SK-MEL-5 (cell line): ENCODE measurements around the gene ZNF423. TPM values are rescaled to one million over a fixed set of nuclear protein-coding genes. Genes with fewer than 3 reads are reported as not detected.

Experiments used
- DNase-seq: peaks from one replicate; pipeline ENCODE4 v3.0.0-alpha.2; 2016; ENCODE audit warnings: low read depth, low spot score
- in situ Hi-C: cut with HindIII; loops from 2 replicates; pipeline ENCODE4 v1.10.0; 2016; ENCODE audit warnings: low sequenced_read_pairs, high pct_unique_total_duplicates, low pct_unique_long_range_greater_than_20kb
- total RNA-seq: library from RNA; depleted of rRNA; stranded (reverse); fragments of >200 nt; shearing (Covaris generic); gene quantifications from 2 replicates; pipeline ENCODE4 v1.2.3, GENCODE V29; 2014

The ZNF423 gene
- total RNA-seq, 1 experiment from 2014 or later: not detected

DNA sequence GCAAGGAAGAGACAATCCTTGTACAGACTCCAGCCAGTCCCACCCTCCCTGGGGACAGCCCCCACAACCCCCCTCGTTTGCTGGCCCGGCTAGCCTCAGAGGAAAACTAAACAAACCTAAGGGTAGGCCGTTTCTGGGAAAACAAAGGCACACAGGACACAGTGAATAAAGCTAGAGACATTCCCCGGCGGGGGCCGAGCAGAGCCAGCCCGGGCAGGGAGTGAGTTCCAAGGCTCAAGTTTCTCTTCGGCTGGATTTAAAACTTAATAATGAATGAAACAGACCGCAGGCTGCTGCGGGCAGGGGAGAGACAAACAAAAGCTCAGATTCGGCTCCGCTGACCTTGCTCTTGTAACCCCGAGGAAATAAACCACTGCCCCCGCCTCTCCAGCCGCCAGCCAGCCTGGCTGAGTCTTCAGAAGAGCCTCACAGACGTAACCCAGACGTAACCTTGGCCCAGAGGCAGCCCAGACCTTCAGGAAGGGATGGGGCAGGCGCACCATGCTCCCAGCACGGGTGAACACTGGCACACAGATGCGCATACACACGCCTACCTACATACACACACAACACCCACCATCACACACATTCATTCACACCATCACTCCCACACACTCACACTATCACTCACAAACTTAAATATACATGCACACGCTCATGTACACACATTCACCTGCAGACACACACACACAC lies 216.0 kb downstream of the ZNF423 start:
- in situ Hi-C loops: no loop called here
- DNase-seq: no peak

DNA sequence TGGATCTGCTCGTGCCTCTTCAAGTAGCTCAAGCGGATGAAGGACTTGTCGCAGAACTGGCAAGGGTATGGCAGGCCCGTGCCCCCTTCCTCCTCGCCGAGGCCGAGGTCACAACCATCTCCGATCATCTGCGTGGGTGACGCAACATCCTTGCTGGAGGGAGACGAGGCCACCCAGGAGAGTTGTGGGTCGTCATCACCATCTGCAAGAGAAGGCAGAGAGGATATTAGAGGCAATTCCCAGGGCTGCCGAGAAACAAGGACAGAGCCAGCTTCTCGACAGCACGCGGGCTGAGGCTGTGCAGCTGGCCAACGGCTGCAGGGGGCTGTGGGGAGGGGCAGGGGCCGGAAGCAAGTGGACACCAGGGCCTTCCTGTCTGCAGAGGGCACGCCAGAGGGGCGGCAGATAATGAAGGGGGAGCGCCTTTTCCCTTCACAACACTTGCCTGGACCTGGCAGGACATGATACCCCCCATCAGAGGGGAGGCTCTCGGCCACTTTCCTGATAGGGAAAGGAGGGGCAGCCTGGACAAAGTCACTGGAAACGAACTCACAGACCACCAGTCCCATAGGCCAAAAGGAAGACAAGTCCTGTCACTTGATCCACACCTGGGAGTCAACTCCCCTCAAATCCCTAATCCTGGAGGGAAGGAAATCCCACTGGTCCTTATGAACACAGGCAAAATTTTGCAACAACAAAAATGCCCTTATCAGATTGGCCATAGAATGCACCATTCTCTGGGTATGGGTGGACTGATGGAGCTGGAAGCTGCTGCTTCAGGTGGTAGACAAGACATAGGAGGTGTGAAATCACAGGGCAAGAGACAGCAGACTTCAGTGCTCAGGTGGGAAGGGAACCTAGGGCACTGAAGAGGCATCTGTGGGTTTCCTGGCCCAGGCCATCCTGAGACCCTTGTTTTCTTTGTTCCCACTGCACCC lies 217.0 kb downstream of the ZNF423 start:
- no peak for DNase-seq

DNA sequence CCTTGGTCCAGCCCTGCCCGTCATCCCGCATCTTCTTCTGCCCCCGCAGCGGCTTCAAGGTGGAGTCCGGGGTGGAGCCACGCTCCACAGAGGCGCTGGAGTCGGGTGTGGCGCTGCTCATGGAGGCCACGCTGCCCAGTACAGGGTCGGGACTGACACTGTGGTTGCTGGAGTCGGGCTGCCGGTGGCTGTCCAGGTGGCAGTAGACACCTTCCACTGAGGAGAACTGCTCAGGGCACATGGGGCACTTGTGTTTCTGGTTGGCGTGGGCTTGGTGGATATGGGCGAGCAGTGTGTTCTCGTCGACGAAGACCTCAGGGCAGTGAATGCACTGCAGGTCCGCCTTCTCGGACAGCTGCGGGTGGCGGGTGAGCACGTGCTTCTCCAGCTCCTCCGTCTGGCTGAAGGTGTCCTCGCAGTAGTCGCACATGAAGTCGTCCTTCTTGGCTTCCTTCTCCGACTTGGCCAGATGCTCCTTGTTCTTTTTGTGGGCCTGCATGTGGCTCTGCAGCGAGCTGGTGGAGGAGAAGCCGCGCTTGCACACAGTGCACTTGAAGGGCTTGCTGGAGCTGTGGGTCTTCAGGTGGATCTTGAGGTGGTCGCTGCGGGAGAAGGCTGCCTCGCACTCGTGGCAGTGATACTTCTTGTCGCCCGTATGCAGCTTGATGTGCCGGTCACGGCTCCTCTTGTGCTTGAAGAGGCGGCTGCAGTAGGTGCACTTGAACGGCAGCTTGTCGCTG lies 217.8 kb downstream of the ZNF423 start:
- no peak for DNase-seq
- in situ Hi-C loops: no loop called here

More for the DNA sequence above, 217.0 kb downstream of the ZNF423 start:
- in situ Hi-C loops: no loop called here

- in situ Hi-C loops: no loop called here
- DNase-seq: no peak
Measured at GRCh38 chr16:49637511-49637910, 218.4 kb downstream of the ZNF423 start.

- in situ Hi-C loops: no loop called here
- no peak for DNase-seq
Measured at GRCh38 chr16:49636608-49637007, 219.3 kb downstream of the ZNF423 start.

GRCh38 chr16:49635591-49636581 lies 220.0 kb downstream of the ZNF423 start:
- DNase-seq: no peak
- in situ Hi-C loops: no loop called here

DNA sequence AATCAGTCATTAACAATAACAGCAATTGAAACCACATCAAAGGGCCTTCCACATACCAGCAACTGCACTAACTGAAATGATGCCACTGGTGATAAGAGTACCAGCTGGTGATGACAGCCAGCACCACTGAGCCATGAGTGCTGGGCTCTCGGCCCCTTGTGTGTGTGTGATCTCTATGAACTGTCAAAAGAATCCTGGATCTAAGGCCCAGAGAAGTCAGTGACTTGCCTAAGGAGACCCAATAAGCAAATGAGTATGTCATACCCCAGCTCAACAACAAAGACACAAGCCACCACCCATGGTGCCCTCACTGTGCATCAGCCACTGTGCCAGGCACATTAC lies 220.9 kb downstream of the ZNF423 start:
- in situ Hi-C loops: no loop called here
- no peak for DNase-seq

DNA sequence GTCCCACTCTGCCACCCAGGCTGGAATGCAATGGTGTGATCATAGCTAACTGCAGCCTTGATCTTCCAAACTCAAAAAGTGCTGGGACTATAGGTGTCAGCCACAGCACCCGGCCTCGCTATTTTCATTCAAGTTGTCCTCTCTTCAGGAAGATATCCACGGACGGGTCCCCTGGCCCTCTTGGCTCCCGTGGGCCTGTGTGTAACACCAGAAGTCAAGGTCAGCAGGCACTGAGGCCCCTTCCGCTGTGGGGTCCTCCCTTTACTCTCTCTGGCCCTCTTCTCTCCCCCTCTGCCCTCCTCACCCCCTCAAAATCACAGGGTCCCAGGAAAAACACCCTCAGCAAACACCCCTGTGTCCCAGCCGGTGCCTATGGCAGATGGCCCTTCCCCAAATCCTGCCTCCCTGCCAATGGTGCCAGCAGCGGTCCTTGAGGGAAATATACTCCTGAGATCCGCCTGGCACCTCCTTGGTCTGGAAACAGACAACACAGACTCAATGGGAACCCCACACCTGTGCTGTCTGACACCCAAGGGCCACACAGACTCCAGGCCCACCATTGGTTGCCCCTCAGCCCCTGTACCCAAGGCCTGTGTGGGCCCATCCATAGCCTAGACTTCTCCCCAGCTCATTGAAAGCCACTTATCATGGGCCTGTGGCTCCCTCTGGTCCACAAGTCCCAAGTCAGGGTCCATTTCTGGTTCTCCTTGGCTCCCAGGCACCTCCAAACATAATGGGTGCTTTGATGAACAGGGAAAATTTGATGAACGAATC lies 221.5 kb downstream of the ZNF423 start:
- DNase-seq: no peak
- in situ Hi-C loops: no loop called here

DNA sequence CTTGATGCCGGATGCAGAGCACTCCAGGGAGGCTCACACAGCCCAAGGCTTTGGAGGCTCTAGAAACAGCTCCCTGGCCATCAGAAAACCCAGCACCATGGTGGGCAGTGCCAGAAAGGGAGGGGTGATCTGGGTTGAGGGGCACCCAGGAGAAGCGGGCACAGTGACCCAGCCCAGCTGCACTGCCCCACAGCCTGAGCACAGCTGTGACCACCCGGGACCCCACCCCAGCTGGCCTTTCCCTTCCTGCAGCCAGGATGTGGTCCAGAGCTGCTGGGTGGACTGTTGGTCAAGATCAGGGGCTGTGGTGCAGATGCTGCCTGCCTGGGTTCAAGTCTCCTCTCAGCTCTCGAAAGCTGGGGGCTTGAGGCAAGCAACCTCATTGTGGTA lies 223.1 kb downstream of the ZNF423 start:
- no peak for DNase-seq
- in situ Hi-C loops: no loop called here

- in situ Hi-C loops: no loop called here
- DNase-seq: no peak
Measured at GRCh38 chr16:49632086-49632794, 223.7 kb downstream of the ZNF423 start.

DNA sequence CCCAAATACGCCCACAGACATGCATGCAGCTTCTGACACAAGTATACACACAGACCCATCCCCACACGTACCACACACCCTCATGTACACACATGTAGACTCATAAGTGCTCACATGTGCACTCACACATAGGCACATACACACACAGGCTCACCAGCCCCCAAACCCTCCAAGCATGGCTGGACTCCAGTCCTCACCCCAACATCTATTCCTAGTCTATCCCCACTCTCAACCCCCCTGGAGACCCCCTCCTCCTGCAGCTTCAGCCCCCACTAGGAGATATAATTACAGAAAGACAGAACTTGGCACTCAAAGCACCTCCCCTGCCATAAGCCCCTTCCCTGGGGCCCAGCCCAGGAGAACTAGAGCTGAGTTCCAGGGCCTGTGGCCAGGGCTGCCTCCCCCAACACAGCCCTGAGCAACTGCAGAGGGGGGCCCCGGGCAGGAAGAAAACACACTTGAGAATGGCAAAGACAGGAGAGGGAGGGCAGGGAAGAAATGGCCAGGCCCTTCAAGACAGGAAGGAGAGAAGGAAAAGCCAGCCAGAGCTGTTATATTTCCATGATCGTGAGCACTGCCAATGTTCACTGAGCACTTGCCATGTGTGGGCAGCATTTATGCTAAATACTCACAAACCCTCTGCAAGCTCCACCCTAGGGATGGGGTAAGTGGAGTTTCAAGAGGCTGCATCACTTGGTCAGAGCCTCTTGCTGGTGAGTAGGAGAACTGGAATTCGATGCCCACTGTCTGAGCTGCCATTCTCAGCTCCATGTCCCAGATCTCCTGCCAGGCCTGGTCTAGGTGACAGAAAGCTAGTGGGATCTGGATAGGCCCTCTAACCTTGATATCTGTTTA lies 224.5 kb downstream of the ZNF423 start:
- DNase-seq: no peak
- in situ Hi-C loops: no loop called here

- no peak for DNase-seq
- in situ Hi-C loops: no loop called here
Measured at GRCh38 chr16:49630783-49631182, 225.1 kb downstream of the ZNF423 start.

DNA sequence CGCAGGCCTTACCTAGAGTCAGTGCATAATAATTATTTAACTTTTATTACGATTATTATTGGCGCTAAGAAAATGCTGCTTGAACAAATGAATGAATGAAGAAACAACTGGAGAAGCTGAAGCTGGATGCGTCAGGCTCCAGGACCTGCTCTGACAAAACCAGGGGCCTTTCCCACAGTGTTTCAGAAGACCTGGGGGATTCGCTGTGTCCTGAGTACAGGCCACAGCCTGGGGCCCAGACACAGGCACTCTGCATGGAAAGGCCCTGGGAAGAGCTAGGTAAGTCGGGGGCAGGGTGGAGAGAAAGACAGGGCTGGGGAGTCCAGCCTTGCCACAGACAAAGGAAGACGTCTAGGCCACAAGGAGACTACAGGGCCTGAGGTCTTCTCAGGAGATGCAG lies 226.1 kb downstream of the ZNF423 start:
- in situ Hi-C loops: no loop called here
- DNase-seq: no peak

DNA sequence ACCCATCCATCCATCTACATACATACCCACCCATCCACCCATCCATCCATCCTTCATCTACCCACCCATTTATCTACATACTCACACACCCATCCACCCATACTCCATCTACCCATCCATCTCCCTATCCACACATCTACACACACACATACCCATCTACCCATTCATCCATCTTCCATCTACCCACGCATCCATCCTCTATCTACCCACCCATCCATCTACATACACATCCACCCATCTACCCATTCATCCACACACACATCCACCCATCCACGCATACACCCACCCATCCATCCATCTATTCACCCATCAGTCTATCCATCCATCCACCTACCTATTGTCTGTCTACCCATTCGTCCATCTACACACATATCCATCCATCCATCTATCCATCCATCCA lies 227.8 kb downstream of the ZNF423 start:
- no peak for DNase-seq
- in situ Hi-C loops: no loop called here

DNA sequence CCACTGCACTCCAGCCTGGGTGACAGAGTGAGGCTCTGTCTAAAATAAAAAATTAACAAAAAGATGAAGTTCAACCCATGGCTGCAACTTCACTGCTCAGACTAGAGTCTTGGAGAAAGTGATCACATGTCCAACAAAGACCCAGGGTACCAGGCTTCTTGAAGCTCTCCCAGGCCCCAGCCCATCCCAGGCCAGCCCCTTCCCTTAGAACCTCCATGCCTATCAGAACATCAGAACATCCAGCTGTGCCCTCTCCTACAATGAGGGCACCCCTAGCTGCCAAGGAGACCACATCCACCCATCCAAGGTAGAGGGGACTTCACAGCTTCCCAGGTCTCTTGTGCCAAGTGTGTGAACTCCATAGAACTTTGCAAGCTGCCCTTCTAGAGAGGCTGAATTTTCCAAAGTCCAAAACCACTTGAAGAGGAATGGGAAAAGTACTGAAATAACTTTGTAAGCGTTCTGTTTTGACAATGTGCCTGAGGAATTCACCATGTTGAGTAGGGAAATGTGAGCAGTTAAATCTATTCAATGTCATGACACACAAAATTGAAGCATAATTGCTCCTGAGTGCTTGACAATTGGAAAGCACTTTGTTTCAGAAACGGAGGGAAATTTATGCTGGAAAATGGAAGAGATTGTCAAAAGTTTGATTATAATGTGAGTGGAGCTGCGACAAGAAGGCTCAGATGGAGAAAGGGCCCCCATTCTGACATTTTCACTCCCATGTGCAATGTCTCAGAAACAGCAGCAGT lies 230.4 kb downstream of the ZNF423 start:
- no peak for DNase-seq
- in situ Hi-C loops: no loop called here
